ENCODE measurements around the gene KRT80.

Gene KRT80

DNA sequence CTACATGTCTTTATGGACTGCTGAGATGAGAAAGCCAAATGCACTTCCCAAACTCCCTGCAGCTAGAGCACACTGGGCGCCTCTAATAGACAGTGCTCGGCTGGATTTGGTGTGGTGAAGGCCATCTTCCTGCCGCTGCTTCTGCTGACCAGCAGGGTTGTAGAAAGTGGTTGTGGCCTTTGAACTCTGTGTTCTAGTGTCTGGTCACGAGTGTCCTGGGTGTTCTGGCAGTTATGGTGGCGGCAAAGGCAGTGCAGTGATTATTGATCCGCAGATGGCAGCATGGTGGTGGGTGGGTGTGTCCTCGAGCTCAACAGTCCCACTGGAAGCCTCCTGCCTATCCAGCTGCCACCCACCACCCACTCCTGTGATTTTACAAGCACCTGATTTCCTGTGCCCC, 68.9 kb downstream of the KRT80 start:
- TF ChIP-seq, protein P1, sequence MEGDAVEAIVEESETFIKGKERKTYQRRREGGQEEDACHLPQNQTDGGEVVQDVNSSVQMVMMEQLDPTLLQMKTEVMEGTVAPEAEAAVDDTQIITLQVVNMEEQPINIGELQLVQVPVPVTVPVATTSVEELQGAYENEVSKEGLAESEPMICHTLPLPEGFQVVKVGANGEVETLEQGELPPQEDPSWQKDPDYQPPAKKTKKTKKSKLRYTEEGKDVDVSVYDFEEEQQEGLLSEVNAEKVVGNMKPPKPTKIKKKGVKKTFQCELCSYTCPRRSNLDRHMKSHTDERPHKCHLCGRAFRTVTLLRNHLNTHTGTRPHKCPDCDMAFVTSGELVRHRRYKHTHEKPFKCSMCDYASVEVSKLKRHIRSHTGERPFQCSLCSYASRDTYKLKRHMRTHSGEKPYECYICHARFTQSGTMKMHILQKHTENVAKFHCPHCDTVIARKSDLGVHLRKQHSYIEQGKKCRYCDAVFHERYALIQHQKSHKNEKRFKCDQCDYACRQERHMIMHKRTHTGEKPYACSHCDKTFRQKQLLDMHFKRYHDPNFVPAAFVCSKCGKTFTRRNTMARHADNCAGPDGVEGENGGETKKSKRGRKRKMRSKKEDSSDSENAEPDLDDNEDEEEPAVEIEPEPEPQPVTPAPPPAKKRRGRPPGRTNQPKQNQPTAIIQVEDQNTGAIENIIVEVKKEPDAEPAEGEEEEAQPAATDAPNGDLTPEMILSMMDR (conservative IDR thresholded peaks at IDR 0.05) = no peak
- H3K27ac ChIP-seq = peak overlapping the region; percentile 100

DNA sequence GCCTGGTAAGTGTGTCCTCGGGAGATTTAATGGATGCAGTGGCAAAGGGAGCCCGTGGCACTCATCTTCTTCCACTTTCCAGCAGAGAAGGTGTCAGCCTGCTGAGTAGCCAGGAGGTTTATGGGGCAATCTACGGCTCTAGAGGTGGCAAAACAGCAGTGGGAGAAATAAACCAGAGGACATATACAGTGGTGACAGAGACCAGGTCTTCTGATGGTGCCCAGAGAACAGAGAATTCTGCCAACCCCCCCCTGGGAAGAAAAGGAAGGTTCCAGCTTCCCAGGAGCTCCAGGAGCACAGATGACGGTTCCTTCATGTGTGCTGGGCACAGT, 69.3 kb downstream of the KRT80 start:
- H3K27ac ChIP-seq = peak overlapping the region; percentile 100
- TF ChIP-seq, protein P1 (conservative IDR thresholded peaks at IDR 0.05) = no peak

DNA sequence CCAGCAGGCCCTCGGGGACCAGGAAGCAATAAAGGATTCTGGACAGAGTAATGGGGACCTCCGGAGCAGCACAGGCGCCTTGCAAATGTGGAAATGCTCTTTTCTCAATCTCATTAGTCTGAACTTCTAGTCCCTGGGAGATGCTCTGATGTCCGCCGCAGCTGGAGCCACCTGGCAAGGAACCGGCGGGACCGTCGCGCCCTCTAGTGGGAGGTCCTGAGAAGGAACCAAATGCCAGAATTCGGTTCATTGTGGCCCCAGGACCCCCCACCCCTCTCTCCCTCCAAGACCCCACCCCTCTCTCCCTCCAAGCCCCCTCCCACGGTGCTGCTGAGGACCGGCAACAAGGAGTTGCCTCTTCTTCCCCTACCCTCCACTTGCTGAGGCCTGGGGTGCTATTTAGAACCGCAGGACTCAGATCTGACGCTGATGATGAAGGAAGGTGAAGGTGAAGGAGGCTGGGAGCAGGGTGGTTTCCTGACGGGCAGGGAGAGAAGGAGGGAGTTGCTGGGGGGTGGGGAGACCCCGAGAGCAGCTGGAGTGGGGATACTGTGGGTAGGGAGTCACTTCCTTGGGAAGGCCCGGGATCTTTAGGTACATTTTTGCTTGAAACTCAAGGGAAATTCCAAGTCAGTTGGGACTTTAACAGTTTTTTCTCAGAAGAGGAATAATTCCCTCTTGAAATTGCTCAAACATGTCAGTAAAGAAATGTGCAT, 69.8 kb downstream of the KRT80 start:
- TF ChIP-seq, protein P1 (conservative IDR thresholded peaks at IDR 0.05) = peak; percentile 94

DNA sequence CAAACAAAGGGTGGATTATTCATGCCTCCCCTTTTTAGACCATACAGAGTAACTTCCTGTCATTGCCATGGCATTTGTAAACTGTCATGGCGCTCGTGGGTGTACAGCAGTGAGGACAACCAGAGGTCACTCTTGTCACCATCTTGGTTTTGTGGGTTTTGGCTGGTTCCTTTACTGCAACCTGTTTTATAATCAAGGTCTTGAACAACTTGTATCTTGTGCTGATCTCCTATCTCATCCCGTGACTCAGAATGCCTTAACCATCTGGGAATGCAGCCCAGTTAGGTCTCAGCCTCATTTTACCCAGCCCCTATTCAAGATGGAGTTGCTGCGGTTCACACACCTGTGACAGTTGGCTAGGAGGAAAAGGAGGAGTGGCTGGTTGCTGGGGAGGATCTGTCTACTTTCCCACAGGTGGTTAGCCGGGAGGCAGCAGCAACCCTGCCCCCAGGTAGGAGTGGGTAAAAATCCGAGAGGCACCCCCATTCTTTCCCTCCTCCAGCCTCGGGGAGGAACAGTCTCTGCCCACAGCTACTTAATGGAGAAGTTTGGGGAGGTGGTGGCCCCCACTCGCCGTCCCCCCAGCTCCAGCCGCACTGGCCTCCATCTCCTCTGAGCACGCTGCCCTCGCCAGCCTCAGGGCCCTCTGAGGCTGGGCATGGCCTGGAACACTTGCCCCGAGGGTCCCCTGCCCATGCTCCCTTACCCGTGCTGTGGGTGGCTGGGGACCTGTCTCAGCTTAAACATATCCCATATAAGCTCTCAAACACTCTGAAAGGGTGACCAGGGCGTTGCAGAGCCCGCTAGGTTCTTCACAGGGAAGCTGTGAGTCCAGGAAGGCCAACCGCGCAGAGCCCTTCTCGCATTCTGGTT, 70.6 kb downstream of the KRT80 start:
- TF ChIP-seq, protein P1 (conservative IDR thresholded peaks at IDR 0.05) = no peak
- peak overlapping the region; percentile 100 for H3K27ac ChIP-seq

More for the DNA sequence above, 69.8 kb downstream of the KRT80 start:
- peak overlapping the region; percentile 100 for H3K27ac ChIP-seq

DNA sequence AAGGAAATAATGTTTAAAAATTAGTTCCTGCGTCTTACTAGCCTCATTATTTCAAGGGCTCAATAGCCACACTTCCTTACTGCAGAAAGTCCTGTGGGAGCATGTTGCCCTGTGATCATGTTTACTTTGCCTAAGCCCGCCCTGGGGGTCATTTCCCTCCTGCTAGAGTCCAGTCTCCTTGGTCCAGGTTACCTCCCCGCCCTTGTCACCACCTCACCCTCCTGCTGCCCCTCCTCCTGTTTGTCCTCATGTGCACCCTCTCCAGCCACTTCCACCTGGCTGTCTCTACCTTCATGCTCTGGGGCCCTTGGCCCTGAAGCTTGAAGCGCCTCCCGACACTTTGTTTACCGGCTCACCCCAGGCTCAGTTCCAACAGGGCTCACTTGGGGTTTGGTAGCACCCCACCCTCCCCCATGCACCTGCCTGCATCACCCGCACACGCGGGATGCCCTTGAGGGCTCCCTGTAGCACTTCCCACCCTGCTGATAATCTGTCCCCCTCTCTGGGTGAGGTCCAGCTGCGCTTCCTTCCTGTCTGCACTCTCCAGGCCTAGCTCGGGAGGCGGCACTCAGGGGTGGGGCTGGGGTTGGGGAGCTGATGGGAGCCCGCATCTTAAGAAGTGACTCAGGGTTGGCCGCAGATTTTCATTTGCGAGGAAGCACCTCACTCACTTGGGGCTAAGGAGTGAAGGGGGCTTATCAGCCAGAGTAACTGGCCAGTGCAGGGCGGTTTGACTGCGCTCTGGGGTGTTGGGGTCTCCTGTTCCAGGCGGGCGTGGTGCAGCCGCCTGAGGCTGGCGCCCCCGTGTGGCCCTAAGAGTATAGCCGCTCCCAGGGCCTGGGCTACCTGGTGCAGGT, 72.2 kb downstream of the KRT80 start:
- TF ChIP-seq, protein P1 (conservative IDR thresholded peaks at IDR 0.05) = peak; percentile 68
- H3K27ac ChIP-seq = peak overlapping the region; percentile 100

Measured in VCaP (cell line).